Vagina (tissue), 2 donors: ENCODE data around the gene HOXA7.

Source experiments
- CTCF ChIP-seq, 3 experiments: fragments of 450-650 bp in 2 of 3; fragments of 200-600 bp in 1 of 3; sonication (generic) in 1 of 3; IDR thresholded peaks; one replicate each; pipeline ENCODE4 v1.5.1; 2017 to 2019; ENCODE audit warnings: antibody characterized with exemption in 3 of 3, mild to moderate bottlenecking in 2 of 3, moderate library complexity in 2 of 3
- POLR2A ChIP-seq, 2 donors: fragments of 450-650 bp; IDR thresholded peaks; one replicate each; pipeline ENCODE4 v1.6.1; 2017; ENCODE audit warnings: antibody characterized with exemption in 2 of 2, mild to moderate bottlenecking in 2 of 2, moderate library complexity in 2 of 2
- POLR2AphosphoS5 ChIP-seq, 2 donors: sonication (generic); formaldehyde crosslinking; IDR thresholded peaks; one replicate each; pipeline ENCODE4 v1.9.0; 2017; ENCODE audit warnings: antibody characterized with exemption in 2 of 2, mild to moderate bottlenecking in 2 of 2, low read depth in 1 of 2; ENCODE audit not compliant: insufficient read depth in 1 of 2

GRCh38 chr7:27163288-27164044 is 7.0 kb upstream of the HOXA7 start:
- TF ChIP-seq POLR2A (IDR thresholded peaks at IDR 0.05) (no peak), CTCF (IDR thresholded peaks at IDR 0.05) (no peak), POLR2AphosphoS5 (IDR thresholded peaks at IDR 0.05; ENCODE audit: insufficient read depth in 1 of 2, low read depth in 1 of 2) (no peak)
